Measurements from ENCODE around the gene FBL. TPM values are rescaled to one million over a fixed set of nuclear protein-coding genes. Genes with fewer than 3 reads are reported as not detected.

Gene FBL
- total and polyA plus RNA-seq, 10 of the 15 experiments (the other 5 are each of a cell fraction or from before 2014, with no cell fraction given), result 156 to 1,083 (median 478) TPM

DNA sequence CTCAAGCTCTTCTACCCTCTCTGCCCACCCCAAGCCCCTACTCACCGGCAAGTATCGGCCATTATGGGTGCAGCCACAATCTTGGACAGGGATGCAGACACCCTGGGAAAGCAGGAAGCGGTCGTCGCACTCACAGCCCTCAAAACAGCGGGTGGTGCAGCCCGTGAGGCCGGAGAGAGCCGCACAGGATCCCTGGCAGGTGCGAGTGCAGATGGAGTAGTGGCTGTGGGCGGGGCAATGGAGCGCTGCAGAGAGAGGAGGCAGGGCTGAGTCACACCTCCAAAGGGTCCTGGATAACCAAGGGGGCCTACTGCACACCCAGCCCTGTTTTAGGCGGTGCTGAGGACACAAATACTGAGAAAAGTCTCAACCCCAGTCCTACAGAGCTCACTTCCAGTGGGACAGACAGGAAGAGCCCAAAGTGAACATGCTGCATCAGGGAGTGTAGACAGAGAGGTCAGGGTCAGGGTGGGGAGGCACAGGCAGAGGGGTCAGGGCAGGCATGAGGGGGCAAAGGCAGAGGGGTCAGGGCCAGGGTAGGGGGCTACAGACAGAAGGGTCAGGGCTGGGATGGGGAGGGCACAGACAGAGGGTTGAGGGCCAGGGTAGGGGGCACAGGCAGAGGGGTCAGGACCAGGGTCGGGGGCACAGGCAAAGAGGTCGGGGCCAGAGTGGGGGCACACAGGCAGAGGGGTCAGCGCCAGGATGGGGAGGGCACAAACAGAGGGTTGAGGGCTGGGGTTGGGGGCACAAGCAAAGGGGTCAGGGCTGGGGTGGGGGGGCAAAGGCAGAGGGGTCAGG lies 24.2 kb upstream of the FBL start (continued):
- TF ChIP-seq, protein P1, sequence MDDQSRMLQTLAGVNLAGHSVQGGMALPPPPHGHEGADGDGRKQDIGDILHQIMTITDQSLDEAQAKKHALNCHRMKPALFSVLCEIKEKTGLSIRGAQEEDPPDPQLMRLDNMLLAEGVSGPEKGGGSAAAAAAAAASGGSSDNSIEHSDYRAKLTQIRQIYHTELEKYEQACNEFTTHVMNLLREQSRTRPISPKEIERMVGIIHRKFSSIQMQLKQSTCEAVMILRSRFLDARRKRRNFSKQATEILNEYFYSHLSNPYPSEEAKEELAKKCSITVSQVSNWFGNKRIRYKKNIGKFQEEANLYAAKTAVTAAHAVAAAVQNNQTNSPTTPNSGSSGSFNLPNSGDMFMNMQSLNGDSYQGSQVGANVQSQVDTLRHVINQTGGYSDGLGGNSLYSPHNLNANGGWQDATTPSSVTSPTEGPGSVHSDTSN (IDR thresholded peaks at IDR 0.05; ENCODE audit: insufficient replicate concordance, low read depth, low read length), result no peak
- TF ChIP-seq, protein P2, sequence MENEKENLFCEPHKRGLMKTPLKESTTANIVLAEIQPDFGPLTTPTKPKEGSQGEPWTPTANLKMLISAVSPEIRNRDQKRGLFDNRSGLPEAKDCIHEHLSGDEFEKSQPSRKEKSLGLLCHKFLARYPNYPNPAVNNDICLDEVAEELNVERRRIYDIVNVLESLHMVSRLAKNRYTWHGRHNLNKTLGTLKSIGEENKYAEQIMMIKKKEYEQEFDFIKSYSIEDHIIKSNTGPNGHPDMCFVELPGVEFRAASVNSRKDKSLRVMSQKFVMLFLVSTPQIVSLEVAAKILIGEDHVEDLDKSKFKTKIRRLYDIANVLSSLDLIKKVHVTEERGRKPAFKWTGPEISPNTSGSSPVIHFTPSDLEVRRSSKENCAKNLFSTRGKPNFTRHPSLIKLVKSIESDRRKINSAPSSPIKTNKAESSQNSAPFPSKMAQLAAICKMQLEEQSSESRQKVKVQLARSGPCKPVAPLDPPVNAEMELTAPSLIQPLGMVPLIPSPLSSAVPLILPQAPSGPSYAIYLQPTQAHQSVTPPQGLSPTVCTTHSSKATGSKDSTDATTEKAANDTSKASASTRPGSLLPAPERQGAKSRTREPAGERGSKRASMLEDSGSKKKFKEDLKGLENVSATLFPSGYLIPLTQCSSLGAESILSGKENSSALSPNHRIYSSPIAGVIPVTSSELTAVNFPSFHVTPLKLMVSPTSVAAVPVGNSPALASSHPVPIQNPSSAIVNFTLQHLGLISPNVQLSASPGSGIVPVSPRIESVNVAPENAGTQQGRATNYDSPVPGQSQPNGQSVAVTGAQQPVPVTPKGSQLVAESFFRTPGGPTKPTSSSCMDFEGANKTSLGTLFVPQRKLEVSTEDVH (IDR thresholded peaks at IDR 0.05; ENCODE audit: low read depth, partially characterized antibody), result no peak
- TF ChIP-seq RAD21 (IDR thresholded peaks at IDR 0.05; ENCODE audit: insufficient read depth, low read depth, low read length) (no peak), BRCA1 (IDR thresholded peaks at IDR 0.05; ENCODE audit: low read depth, low read length) (no peak), TCF3 (IDR thresholded peaks at IDR 0.05; ENCODE audit: borderline replicate concordance, insufficient read depth, low read depth, low read length) (no peak)

DNA sequence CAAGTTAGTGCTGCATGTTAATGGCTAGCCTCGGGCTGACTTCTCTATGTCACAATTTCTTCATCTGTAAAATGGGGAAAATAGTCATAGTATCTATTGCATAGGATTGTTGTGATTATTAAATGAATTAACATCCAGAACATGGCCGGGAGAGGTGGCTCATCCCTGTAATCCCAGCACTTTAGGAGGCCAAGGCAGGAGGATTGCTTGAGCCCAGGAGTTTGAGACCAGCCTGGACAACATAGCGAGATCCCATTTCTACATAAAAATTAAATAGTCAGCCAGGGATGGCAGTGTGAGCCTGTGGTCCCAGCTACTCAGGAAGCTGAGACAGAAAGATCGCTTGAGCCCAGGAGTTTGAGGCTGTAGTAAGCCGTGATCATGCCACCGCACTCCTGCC lies 21.8 kb upstream of the FBL start:
- 58% methylated on average over 6 of the region's 6 CpGs for WGBS (ENCODE audit: insufficient coverage, insufficient replicate concordance, low lambda C conversion rate, missing lambda C conversion rate)
- in situ Hi-C loops (cut with MboI), result no loop called here
- no peak overlapping the region for H3K4me3 ChIP-seq
- no peak for TF ChIP-seq CHD1 (IDR thresholded peaks at IDR 0.05; ENCODE audit: low read depth, low read length)
- TF ChIP-seq, protein P3, sequence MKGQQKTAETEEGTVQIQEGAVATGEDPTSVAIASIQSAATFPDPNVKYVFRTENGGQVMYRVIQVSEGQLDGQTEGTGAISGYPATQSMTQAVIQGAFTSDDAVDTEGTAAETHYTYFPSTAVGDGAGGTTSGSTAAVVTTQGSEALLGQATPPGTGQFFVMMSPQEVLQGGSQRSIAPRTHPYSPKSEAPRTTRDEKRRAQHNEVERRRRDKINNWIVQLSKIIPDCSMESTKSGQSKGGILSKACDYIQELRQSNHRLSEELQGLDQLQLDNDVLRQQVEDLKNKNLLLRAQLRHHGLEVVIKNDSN (IDR thresholded peaks at IDR 0.05; ENCODE audit: borderline replicate concordance, extremely low read length, insufficient read depth, low read depth, low read length), result no peak
- TF ChIP-seq EGR1 (IDR thresholded peaks at IDR 0.05; ENCODE audit: borderline replicate concordance in 1 of 2, low read depth in 2 of 2, low read length in 2 of 2), result no peak
- no peak for TF ChIP-seq TARDBP (IDR thresholded peaks at IDR 0.05; ENCODE audit: borderline replicate concordance)
- TF ChIP-seq ZNF207 (IDR thresholded peaks at IDR 0.05; ENCODE audit: borderline replicate concordance), result no peak
- TF ChIP-seq NFIC (IDR thresholded peaks at IDR 0.05; ENCODE audit: low read depth, low read length), result no peak
- TF ChIP-seq, protein P1 (IDR thresholded peaks at IDR 0.05; ENCODE audit: insufficient replicate concordance, low read depth, low read length), result no peak
- TF ChIP-seq NR2C2 (IDR thresholded peaks at IDR 0.05; ENCODE audit: borderline replicate concordance, control insufficient read depth, insufficient read length, low read depth), result no peak
- TF ChIP-seq, protein P4, sequence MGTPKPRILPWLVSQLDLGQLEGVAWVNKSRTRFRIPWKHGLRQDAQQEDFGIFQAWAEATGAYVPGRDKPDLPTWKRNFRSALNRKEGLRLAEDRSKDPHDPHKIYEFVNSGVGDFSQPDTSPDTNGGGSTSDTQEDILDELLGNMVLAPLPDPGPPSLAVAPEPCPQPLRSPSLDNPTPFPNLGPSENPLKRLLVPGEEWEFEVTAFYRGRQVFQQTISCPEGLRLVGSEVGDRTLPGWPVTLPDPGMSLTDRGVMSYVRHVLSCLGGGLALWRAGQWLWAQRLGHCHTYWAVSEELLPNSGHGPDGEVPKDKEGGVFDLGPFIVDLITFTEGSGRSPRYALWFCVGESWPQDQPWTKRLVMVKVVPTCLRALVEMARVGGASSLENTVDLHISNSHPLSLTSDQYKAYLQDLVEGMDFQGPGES (IDR thresholded peaks at IDR 0.05), result no peak

More for the DNA sequence above, 21.8 kb upstream of the FBL start:
- Histone ChIP-seq H3K27ac (ENCODE audit: control insufficient read depth, insufficient read depth) (no peak overlapping the region), H3K4me2 (ENCODE audit: control insufficient read depth, insufficient read depth) (no peak overlapping the region), H4K20me1 (ENCODE audit: control insufficient read depth, insufficient read depth) (no peaks in the 10 kb centered on the region), H3K4me1 (ENCODE audit: control insufficient read depth, insufficient read depth, low read length) (no peaks in the 10 kb centered on the region), H2AFZ (ENCODE audit: control insufficient read depth, low read depth, low read length) (no peak overlapping the region), H3K79me2 (ENCODE audit: control insufficient read depth, insufficient read depth, low read length) (no peaks in the 10 kb centered on the region), H3K9me3 (replicated peaks; ENCODE audit: control insufficient read depth, insufficient read depth, low read length) (no peaks in the 10 kb centered on the region), H3K27me3 (replicated peaks in 1 of 2; ENCODE audit: control insufficient read depth in 2 of 2, insufficient read depth in 2 of 2, low read length in 1 of 2) (no peaks in the 10 kb centered on the region), H3K36me3 (ENCODE audit: control insufficient read depth in 2 of 2, insufficient read depth in 2 of 2, low read length in 1 of 2) (no peaks in the 10 kb centered on the region), H3K9ac (ENCODE audit: control insufficient read depth, insufficient read depth, low read length) (no peak overlapping the region)
- no TSS peak for BruUV-seq (replicated peaks)
- no peak for DNase-seq (ENCODE audit: low read depth, low spot score)
- ATAC-seq, result no peak
- FAIRE-seq, result no peak
- ChIA-PET POLR2A (no interaction called here), CTCF (interaction anchor here (0.8 kb wide), 1 partner anchor 14 kb away, joined by 3 read pairs; no protein-coding TSS in a partner anchor), RAD21 (ENCODE audit: unreplicated experiment) (interaction anchor here (0.6 kb wide), 1 partner anchor 98 kb away, joined by 3 read pairs; no protein-coding TSS in a partner anchor), SMC1A (ENCODE audit: uncharacterized antibody, unreplicated experiment) (no interaction called here)
- intact Hi-C loops (cut with micrococcal nuclease; ENCODE audit: unreplicated experiment), result no loop called here

Data from GM12878 (cell line).